Activated naive CD4-positive, alpha-beta T cell treated with anti-CD3 and anti-CD28 coated beads, Interleukin-2, amount 50 U/mL, for 24 hours (primary cell): ENCODE results near the gene NFIB.

Experiments used
- H3K27ac Mint-ChIP-seq: one replicate; pipeline ENCODE4 v1.8.0; 2021; ENCODE audit warnings: mild to moderate bottlenecking, mixed read lengths
- H3K27me3 Mint-ChIP-seq: one replicate; pipeline ENCODE4 v1.8.0; 2021; ENCODE audit warnings: mixed read lengths
- H3K36me3 Mint-ChIP-seq: one replicate; pipeline ENCODE4 v1.8.0; 2021; ENCODE audit warnings: mixed read lengths
- H3K4me1 Mint-ChIP-seq: one replicate; pipeline ENCODE4 v1.8.0; 2021; ENCODE audit warnings: mixed read lengths
- H3K4me3 Mint-ChIP-seq: one replicate; pipeline ENCODE4 v1.8.0; 2021; ENCODE audit warnings: mild to moderate bottlenecking, mixed read lengths
- H3K9me3 Mint-ChIP-seq: one replicate; pipeline ENCODE4 v1.8.0; 2021; ENCODE audit warnings: mixed read lengths

The NFIB gene

DNA sequence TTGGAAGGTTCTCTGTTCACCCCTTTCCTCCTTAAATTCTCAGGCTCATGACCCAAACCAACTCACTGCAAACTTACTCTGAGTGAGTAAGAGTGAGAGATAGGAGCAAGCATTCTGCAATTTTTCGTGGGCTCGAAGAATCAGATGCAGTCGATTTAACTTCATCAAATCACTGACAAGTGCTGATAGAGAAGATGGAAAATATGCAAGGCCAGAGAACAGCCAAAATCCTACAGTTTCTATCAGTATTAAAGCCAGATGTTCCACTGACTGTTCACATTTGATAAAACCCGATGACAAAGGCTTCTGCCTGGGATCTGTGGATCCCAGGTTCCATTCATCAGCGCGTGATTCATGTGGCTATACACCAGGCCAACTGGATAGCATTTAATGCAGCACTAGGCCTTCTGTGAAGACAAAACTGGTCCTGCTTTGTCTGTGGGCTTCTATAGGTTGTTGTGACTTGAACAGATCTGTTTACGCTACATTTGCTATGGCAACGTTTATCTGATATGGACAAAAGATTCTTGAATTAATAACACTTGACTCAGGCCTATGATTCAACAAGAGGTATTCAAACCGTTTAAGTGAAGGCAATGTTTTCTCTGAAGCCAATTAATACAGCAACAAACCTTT is 251.2 kb downstream of the NFIB start:
- H3K27me3 Mint-ChIP-seq = no peaks in the 10 kb centered on the region
- no peaks in the 10 kb centered on the region for H3K36me3 Mint-ChIP-seq
- no peaks in the 10 kb centered on the region for H3K9me3 Mint-ChIP-seq
- no peak overlapping the region for H3K4me3 Mint-ChIP-seq
- H3K27ac Mint-ChIP-seq = no peak overlapping the region
- no peaks in the 10 kb centered on the region for H3K4me1 Mint-ChIP-seq

DNA sequence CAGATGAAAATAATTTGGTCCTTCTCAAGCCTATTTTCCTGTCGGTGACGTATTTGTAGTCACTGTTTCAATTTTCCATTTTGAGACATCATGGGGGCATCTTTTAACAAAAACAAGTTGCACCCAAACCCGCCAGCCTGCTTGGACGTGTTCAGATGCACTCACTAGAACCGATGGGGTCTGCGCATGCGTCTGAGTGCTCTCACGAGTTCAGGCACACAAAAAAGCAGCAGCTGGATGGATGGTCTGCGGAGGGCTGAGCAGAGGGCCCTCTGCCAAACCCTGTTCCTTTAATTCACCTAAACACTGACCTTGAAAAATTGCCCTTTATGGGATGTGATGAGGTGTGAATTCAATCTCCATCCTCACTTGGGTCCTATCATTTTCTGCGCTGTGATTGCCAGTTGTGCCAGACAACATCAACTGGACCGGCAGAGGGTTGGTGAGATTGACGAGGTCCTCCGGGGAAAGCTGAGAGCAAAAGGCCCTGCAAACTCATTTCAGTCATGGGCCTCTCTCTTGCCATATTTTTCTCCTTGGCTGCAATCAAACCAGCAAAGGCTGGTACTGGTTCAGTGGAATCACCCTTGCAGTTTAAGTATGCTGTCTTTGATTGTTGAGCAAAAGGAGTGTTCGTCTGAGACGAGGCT is 251.9 kb downstream of the NFIB start:
- Mint-ChIP-seq H3K4me1 (no peaks in the 10 kb centered on the region), H3K27ac (no peak overlapping the region), H3K27me3 (no peaks in the 10 kb centered on the region), H3K9me3 (no peaks in the 10 kb centered on the region), H3K36me3 (no peaks in the 10 kb centered on the region), H3K4me3 (no peak overlapping the region)

- no peak overlapping the region for H3K4me3 Mint-ChIP-seq
- H3K9me3 Mint-ChIP-seq = no peaks in the 10 kb centered on the region
- no peaks in the 10 kb centered on the region for H3K27me3 Mint-ChIP-seq
- no peaks in the 10 kb centered on the region for H3K4me1 Mint-ChIP-seq
- no peak overlapping the region for H3K27ac Mint-ChIP-seq
- no peaks in the 10 kb centered on the region for H3K36me3 Mint-ChIP-seq
Observed at GRCh38 chr9:14058325-14058688, 255.6 kb downstream of the NFIB start.

GRCh38 chr9:14057368-14058324 is 256.3 kb downstream of the NFIB start:
- H3K36me3 Mint-ChIP-seq = no peaks in the 10 kb centered on the region

GRCh38 chr9:14056316-14056861 is 257.6 kb downstream of the NFIB start:
- no peaks in the 10 kb centered on the region for H3K9me3 Mint-ChIP-seq
- H3K4me1 Mint-ChIP-seq = no peaks in the 10 kb centered on the region
- no peak overlapping the region for H3K4me3 Mint-ChIP-seq
- no peak overlapping the region for H3K27ac Mint-ChIP-seq
- no peaks in the 10 kb centered on the region for H3K36me3 Mint-ChIP-seq
- no peaks in the 10 kb centered on the region for H3K27me3 Mint-ChIP-seq

More at GRCh38 chr9:14057368-14058324, 256.3 kb downstream of the NFIB start:
- no peak overlapping the region for H3K4me3 Mint-ChIP-seq
- H3K27me3 Mint-ChIP-seq = no peaks in the 10 kb centered on the region
- no peaks in the 10 kb centered on the region for H3K4me1 Mint-ChIP-seq
- no peak overlapping the region for H3K27ac Mint-ChIP-seq
- no peaks in the 10 kb centered on the region for H3K9me3 Mint-ChIP-seq

- no peak overlapping the region for H3K27ac Mint-ChIP-seq
- no peaks in the 10 kb centered on the region for H3K4me1 Mint-ChIP-seq
- H3K4me3 Mint-ChIP-seq = no peak overlapping the region
- no peaks in the 10 kb centered on the region for H3K36me3 Mint-ChIP-seq
- no peaks in the 10 kb centered on the region for H3K27me3 Mint-ChIP-seq
- H3K9me3 Mint-ChIP-seq = no peaks in the 10 kb centered on the region
Observed at GRCh38 chr9:14054096-14054495, 259.8 kb downstream of the NFIB start.

- no peaks in the 10 kb centered on the region for H3K27me3 Mint-ChIP-seq
- H3K36me3 Mint-ChIP-seq = no peaks in the 10 kb centered on the region
- H3K27ac Mint-ChIP-seq = no peak overlapping the region
- H3K4me3 Mint-ChIP-seq = no peak overlapping the region
- H3K4me1 Mint-ChIP-seq = no peaks in the 10 kb centered on the region
- no peaks in the 10 kb centered on the region for H3K9me3 Mint-ChIP-seq
Observed at GRCh38 chr9:14052359-14052758, 261.6 kb downstream of the NFIB start.

DNA sequence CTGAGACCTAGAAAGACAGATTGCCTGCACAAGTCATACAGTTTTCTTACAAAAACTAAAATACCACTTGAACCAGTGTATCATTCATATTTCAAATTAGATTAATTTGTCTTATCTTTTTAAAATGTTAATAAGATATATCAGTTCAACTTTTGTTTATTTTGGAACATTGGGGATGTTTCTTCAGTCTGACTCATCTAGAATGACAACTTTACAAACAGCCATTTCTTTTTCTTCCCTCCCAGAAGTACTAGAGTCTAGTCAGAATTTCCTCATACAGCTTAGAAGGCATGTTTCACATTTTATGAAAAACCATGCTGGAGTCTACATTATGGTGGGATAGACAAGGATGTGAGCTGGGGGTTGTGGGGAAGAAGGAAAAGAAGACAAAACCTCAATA is 262.5 kb downstream of the NFIB start:
- H3K27ac Mint-ChIP-seq = no peak overlapping the region
- H3K9me3 Mint-ChIP-seq = no peaks in the 10 kb centered on the region
- H3K4me1 Mint-ChIP-seq = no peaks in the 10 kb centered on the region
- H3K4me3 Mint-ChIP-seq = no peak overlapping the region
- no peaks in the 10 kb centered on the region for H3K27me3 Mint-ChIP-seq
- no peaks in the 10 kb centered on the region for H3K36me3 Mint-ChIP-seq

DNA sequence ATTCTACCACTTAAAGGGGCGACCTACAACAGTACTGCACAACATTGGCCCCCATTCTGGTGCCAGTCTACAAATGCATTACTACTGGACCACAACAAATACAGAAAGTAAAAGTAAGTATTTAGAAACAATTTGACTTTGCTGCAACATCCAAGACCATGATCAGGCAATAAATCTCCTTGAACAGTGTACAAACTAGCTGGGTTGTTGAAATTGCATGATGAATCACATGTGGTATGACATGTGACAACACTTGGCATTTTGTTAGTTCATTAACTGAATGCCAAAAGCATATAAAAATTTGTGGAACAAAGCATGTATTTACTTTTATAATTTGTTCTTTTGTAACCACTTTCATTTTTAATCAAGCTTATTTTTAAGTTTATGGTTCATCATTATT is 270.5 kb downstream of the NFIB start:
- H3K9me3 Mint-ChIP-seq = no peaks in the 10 kb centered on the region
- H3K4me1 Mint-ChIP-seq = no peaks in the 10 kb centered on the region
- H3K36me3 Mint-ChIP-seq = no peaks in the 10 kb centered on the region
- no peaks in the 10 kb centered on the region for H3K27me3 Mint-ChIP-seq
- no peak overlapping the region for H3K4me3 Mint-ChIP-seq
- no peak overlapping the region for H3K27ac Mint-ChIP-seq

- no peaks in the 10 kb centered on the region for H3K4me1 Mint-ChIP-seq
- H3K9me3 Mint-ChIP-seq = no peaks in the 10 kb centered on the region
- no peaks in the 10 kb centered on the region for H3K27me3 Mint-ChIP-seq
- no peak overlapping the region for H3K27ac Mint-ChIP-seq
- H3K4me3 Mint-ChIP-seq = no peak overlapping the region
- no peaks in the 10 kb centered on the region for H3K36me3 Mint-ChIP-seq
Observed at GRCh38 chr9:14037331-14037730, 276.6 kb downstream of the NFIB start.

GRCh38 chr9:14033067-14033466 is 280.9 kb downstream of the NFIB start:
- Mint-ChIP-seq H3K4me3 (no peak overlapping the region), H3K9me3 (no peaks in the 10 kb centered on the region), H3K27me3 (no peaks in the 10 kb centered on the region), H3K36me3 (no peaks in the 10 kb centered on the region), H3K4me1 (no peaks in the 10 kb centered on the region), H3K27ac (no peak overlapping the region)
